Endothelial cell of umbilical vein (primary cell): ENCODE measurements around the gene POR. TPM values are rescaled to one million over a fixed set of nuclear protein-coding genes. Genes with fewer than 3 reads are reported as not detected.

Source experiments
- BruUV-seq: library from RNA; stranded (reverse); fragments of 400-500 nt; replicated peaks from 2 replicates; lab custom pipeline; 2021; lab: Mats Ljungman, UMichigan
- CTCF ChIA-PET: fragments of 300-600, 350-600 bp; sonication (Branson Sonifier 250); formaldehyde crosslinking; loops from one replicate; lab custom pipeline; 2021; ENCODE audit warnings: antibody characterized with exemption, inconsistent platforms; lab: Charles Lee
- POLR2A ChIA-PET: fragments of 300-600, 350-600 bp; sonication (Branson Sonifier 250); formaldehyde crosslinking; loops from one replicate; lab custom pipeline; 2021; ENCODE audit warnings: antibody characterized with exemption, inconsistent platforms; lab: Charles Lee
- DNase-seq: peaks from one replicate; pipeline ENCODE4 v3.0.0-alpha.2; 2011; ENCODE audit warnings: low read depth, low spot score
- FAIRE-seq: peaks from 2 replicates; lab custom pipeline; 2011; peaks lifted over from hg19 to GRCh38; lab: Jason Lieb, UNC
- H2AFZ ChIP-seq: 2 replicates; pipeline ENCODE4 v1.6.0; 2012; ENCODE audit warnings: low read depth, low read length, control low read depth, inconsistent platforms
- H3K27ac ChIP-seq: 2 replicates; pipeline ENCODE4 v1.5.1; 2011; ENCODE audit warnings: low read depth, mild to moderate bottlenecking, control low read depth, low read length, moderate library complexity; ENCODE audit not compliant: insufficient read depth
- H3K27me3 ChIP-seq, 2 experiments: 2 replicates each; pipeline versions ENCODE4 v1.6.0 to v1.6.1; 2011; ENCODE audit warnings: low read length in 2 of 2, mixed read lengths in 1 of 2; ENCODE audit not compliant: control insufficient read depth in 2 of 2, insufficient read depth in 2 of 2
- H3K36me3 ChIP-seq, 2 experiments: 2 replicates in 1 of 2; 3 replicates in 1 of 2; pipeline ENCODE4 v1.5.1; 2011; ENCODE audit warnings: low read length in 2 of 2, mild to moderate bottlenecking in 1 of 2, moderate library complexity in 1 of 2; ENCODE audit not compliant: control insufficient read depth in 2 of 2, insufficient read depth in 2 of 2; ENCODE audit errors: extremely low read depth in 1 of 2
- H3K4me1 ChIP-seq: 3 replicates; pipeline ENCODE4 v1.5.1; 2011; ENCODE audit warnings: mild to moderate bottlenecking, low read length; ENCODE audit not compliant: control insufficient read depth, insufficient read depth; ENCODE audit errors: extremely low read depth
- H3K4me2 ChIP-seq: 2 replicates; pipeline ENCODE4 v1.6.1; 2011; ENCODE audit warnings: low read length, control low read depth, mixed read lengths; ENCODE audit not compliant: insufficient read depth
- H3K4me3 ChIP-seq, 3 experiments: fragments of 200-600 bp in 1 of 3; sonication (generic), shearing (Covaris generic) in 1 of 3; replicated peaks in 1 of 3; 2 replicates each; pipeline ENCODE4 v1.5.1; 2011 to 2016; ENCODE audit warnings: control low read depth in 3 of 3, low read length in 3 of 3, mild to moderate bottlenecking in 2 of 3, inconsistent platforms in 1 of 3, low read depth in 1 of 3, moderate library complexity in 1 of 3; ENCODE audit not compliant: insufficient read depth in 1 of 3
- H3K79me2 ChIP-seq: 2 replicates; pipeline ENCODE4 v1.6.0; 2012; ENCODE audit warnings: low read length, inconsistent platforms; ENCODE audit not compliant: control insufficient read depth, insufficient read depth
- H3K9ac ChIP-seq: replicated peaks from 2 replicates; pipeline ENCODE3; 2011; ENCODE audit warnings: low read length, control low read depth; ENCODE audit not compliant: insufficient read depth; ENCODE audit errors: extremely low read depth
- H3K9me1 ChIP-seq: replicated peaks from 3 replicates; pipeline ENCODE4 v1.6.0; 2011; ENCODE audit warnings: mild to moderate bottlenecking, low read length; ENCODE audit not compliant: control insufficient read depth, insufficient read depth; ENCODE audit errors: extremely low read depth
- H3K9me3 ChIP-seq: replicated peaks from 2 replicates; pipeline ENCODE4 v1.5.1; 2012; ENCODE audit warnings: low read length, inconsistent platforms; ENCODE audit not compliant: control insufficient read depth, insufficient read depth
- H4K20me1 ChIP-seq: replicated peaks from 2 replicates; pipeline ENCODE3; 2011; ENCODE audit warnings: mild to moderate bottlenecking, low read length; ENCODE audit not compliant: control insufficient read depth, insufficient read depth; ENCODE audit errors: extremely low read depth
- EZH2 ChIP-seq: IDR thresholded peaks from 2 replicates; pipeline ENCODE4 v1.6.1; 2012; ENCODE audit warnings: borderline replicate concordance, low read depth, mild to moderate bottlenecking, moderate library complexity, low read length, inconsistent platforms; ENCODE audit not compliant: severe bottlenecking
- FOS ChIP-seq: IDR thresholded peaks from 2 replicates; pipeline ENCODE4 v1.6.1; 2011; ENCODE audit warnings: mild to moderate bottlenecking, low read length, moderate library complexity, borderline replicate concordance; ENCODE audit not compliant: insufficient read depth
- GATA2 ChIP-seq: IDR thresholded peaks from 2 replicates; pipeline ENCODE4 v1.7.0; 2011; ENCODE audit warnings: low read depth, mild to moderate bottlenecking, moderate library complexity, mixed read lengths, low read length; ENCODE audit not compliant: insufficient read length, insufficient read depth
- JUN ChIP-seq: IDR thresholded peaks from 2 replicates; pipeline ENCODE4 v1.6.1; 2011; ENCODE audit warnings: borderline replicate concordance, low read depth; ENCODE audit not compliant: insufficient read length, insufficient read depth
- MAX ChIP-seq: IDR thresholded peaks from 2 replicates; pipeline ENCODE4 v1.6.1; 2011; ENCODE audit not compliant: insufficient read depth, insufficient read length
- MYC ChIP-seq: IDR thresholded peaks from one replicate; pipeline ENCODE4 v1.6.1; 2011; ENCODE audit warnings: mild to moderate bottlenecking, low read depth, low read length
- POLR2A ChIP-seq: IDR thresholded peaks from 2 replicates; pipeline ENCODE4 v1.6.1; 2012; ENCODE audit warnings: low read depth, mild to moderate bottlenecking, control low read depth, low read length
- POLR2AphosphoS5 ChIP-seq: IDR thresholded peaks from 2 replicates; pipeline ENCODE4 v1.6.1; 2012; ENCODE audit warnings: low read depth, mild to moderate bottlenecking, control low read depth, low read length, moderate library complexity; ENCODE audit not compliant: insufficient read depth
- dilution Hi-C: fragments of 300-500 bp; cut with MboI; formaldehyde crosslinking; loops from one replicate; pipeline ENCODE4 v1.15.0; 2019; ENCODE audit warnings: low sequenced_read_pairs; ENCODE audit not compliant: extremely low pct_ligation_motif_present
- intact Hi-C: fragments of 100-400 bp; cut with micrococcal nuclease; formaldehyde crosslinking; loops from one replicate; pipeline ENCODE4 v1.10.0; 2022
- polyA plus RNA-seq, 4 experiments: library from polyadenylated mRNA; depleted of rRNA in 3 of 4; stranded (reverse) in 3 of 4; unstranded in 1 of 4; fragments of >200 nt; gene quantifications; 2 replicates each; pipeline versions ENCODE4 v1.2.1 to v1.2.3, GENCODE V29; 2011 to 2012; ENCODE audit warnings: missing spikeins in 1 of 4
- total RNA-seq: library from RNA; stranded (reverse); gene quantifications from 2 replicates; pipeline ENCODE4 v1.2.3, GENCODE V29; 2021
- TF ChIP-seq, protein P1 (sequence below), 2 donors: IDR thresholded peaks; 1 replicate in 1 of 2; 2 replicates in 1 of 2; pipeline ENCODE4 v1.5.1; 2011; ENCODE audit warnings: low read length in 2 of 2, mild to moderate bottlenecking in 2 of 2, moderate library complexity in 2 of 2, control low read depth in 1 of 2, inconsistent platforms in 1 of 2, low read depth in 1 of 2; ENCODE audit not compliant: insufficient read depth in 1 of 2; ENCODE audit errors: extremely low read depth in 1 of 2

POR gene
- total and polyA plus RNA-seq, 2 donors (not counting 3 experiments of a cell fraction or from before 2014, with no cell fraction given): 59.5 to 73.6 TPM

GRCh38 chr7:75967055-75967454 is 52.1 kb downstream of the POR start:
- FAIRE-seq: no peak
- Histone ChIP-seq H3K36me3 (no peaks in the 10 kb centered on the region), H3K27me3 (no peaks in the 10 kb centered on the region), H2AFZ (no peak overlapping the region), H3K9me1 (no peaks in the 10 kb centered on the region), H3K9ac (no peak overlapping the region), H3K4me1 (peaks cover 11% of the 10 kb centered on the region), H3K27ac (no peak overlapping the region), H3K4me2 (no peak overlapping the region), H3K79me2 (no peaks in the 10 kb centered on the region), H3K9me3 (no peaks in the 10 kb centered on the region), H4K20me1 (no peaks in the 10 kb centered on the region), H3K4me3 (no peak overlapping the region)
- TF ChIP-seq MYC (no peak), POLR2AphosphoS5 (no peak), FOS (no peak), JUN (no peak), POLR2A (no peak), MAX (no peak), EZH2 (no peak), GATA2 (no peak)
- TF ChIP-seq, protein P1, sequence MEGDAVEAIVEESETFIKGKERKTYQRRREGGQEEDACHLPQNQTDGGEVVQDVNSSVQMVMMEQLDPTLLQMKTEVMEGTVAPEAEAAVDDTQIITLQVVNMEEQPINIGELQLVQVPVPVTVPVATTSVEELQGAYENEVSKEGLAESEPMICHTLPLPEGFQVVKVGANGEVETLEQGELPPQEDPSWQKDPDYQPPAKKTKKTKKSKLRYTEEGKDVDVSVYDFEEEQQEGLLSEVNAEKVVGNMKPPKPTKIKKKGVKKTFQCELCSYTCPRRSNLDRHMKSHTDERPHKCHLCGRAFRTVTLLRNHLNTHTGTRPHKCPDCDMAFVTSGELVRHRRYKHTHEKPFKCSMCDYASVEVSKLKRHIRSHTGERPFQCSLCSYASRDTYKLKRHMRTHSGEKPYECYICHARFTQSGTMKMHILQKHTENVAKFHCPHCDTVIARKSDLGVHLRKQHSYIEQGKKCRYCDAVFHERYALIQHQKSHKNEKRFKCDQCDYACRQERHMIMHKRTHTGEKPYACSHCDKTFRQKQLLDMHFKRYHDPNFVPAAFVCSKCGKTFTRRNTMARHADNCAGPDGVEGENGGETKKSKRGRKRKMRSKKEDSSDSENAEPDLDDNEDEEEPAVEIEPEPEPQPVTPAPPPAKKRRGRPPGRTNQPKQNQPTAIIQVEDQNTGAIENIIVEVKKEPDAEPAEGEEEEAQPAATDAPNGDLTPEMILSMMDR (IDR thresholded peaks at IDR 0.05; ENCODE audit: extremely low read depth in 1 of 2, insufficient read depth in 1 of 2, low read depth in 1 of 2, low read length in 2 of 2): no peak
- DNase-seq: no peak
- dilution Hi-C loops (no loop called here), intact Hi-C loops (no loop called here)
- CTCF ChIA-PET: interaction anchor here (2.8 kb wide), 1 partner anchor 53 kb away, joined by 10 read pairs; no protein-coding TSS in a partner anchor
- no TSS peak for BruUV-seq
- POLR2A ChIA-PET: no interaction called here
